Measurements from ENCODE around the gene ZBTB8A.
"Not testable (repeated sequence)": the region's sequence is repeated elsewhere in the genome, so short reads cannot be mapped to it uniquely, and the experiment has no call there.

ZBTB8A gene

GRCh38 chr1:32536764-32537163 lies 2.5 kb upstream of the ZBTB8A start:
- no peak for DNase-seq (ENCODE audit: low read depth in 2 of 2)

- DNase-seq (ENCODE audit: low read depth in 2 of 2), result no peak
Observed at GRCh38 chr1:32539584-32540571, 651 bp downstream of the ZBTB8A start.

- DNase-seq (ENCODE audit: low read depth in 2 of 2), result no peak
Observed at GRCh38 chr1:32540605-32541004, 1.4 kb downstream of the ZBTB8A start.

- DNase-seq (ENCODE audit: low read depth in 2 of 2), result no peak
Observed at GRCh38 chr1:32541064-32541566, 1.9 kb downstream of the ZBTB8A start.

DNA sequence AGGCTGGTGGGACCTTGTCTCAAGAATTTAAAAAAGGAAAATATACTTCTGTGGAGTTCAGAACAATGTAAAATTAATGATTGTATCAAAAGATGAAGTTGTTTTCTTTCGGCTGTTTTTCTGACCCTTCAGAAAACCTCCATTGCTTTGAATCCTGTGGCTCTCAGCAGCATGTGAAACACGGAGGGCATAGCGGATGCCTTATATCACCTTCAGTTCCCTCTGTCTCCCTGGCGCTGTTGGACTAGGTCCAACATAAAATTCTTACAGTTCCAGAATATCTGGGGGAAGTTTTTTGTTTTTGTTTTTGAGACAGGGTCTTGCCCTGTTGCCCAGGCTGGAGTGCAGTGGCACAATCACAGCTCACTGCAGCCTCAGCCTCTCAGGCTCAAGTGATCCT lies 7.4 kb downstream of the ZBTB8A start:
- DNase-seq (ENCODE audit: low read depth in 2 of 2), result no peak

- DNase-seq (ENCODE audit: low read depth in 2 of 2), result no peak
Observed at GRCh38 chr1:32549616-32550015, 10.4 kb downstream of the ZBTB8A start.

GRCh38 chr1:32554288-32554687 lies 15.1 kb downstream of the ZBTB8A start:
- DNase-seq (ENCODE audit: low read depth in 2 of 2), result no peak

DNA sequence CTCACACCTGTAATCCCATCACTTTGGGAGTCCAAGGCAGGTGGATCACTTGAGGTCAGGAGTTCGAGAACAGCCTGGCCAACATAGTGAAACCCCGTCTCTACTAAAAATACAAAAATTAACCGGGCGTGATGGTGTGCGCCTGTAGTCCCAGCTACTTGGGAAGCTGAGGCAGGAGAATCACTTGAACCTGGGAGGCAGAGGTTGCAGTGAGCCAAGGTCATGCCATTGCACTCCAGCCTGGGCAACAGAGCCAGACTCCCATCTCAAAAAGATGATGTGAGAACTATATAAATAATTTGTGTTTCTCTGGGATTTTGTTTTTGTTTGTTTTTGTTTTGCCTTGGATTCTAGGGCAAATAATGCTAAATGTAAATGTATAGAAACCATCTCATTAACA lies 17.8 kb downstream of the ZBTB8A start:
- DNase-seq (ENCODE audit: low read depth in 2 of 2), result not testable (repeated sequence)

DNA sequence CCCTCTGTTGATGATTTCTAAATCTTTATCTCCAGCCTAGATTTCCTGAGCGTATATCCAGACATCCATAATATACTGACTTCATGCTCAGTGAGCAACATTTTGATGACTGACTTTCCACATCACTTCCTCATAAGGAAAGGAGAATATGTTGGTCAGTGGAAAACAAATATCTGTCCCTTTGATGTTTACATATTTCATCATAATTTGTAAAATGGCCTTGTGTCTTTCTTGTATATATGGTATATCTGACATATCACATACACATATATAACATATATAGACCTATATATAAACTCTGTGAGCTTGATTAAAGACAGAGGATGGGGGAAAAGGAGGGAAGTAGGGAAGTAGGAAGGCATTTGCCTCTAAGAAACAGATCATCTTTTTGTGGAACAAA lies 18.6 kb downstream of the ZBTB8A start:
- no peak for DNase-seq (ENCODE audit: low read depth in 2 of 2)

DNA sequence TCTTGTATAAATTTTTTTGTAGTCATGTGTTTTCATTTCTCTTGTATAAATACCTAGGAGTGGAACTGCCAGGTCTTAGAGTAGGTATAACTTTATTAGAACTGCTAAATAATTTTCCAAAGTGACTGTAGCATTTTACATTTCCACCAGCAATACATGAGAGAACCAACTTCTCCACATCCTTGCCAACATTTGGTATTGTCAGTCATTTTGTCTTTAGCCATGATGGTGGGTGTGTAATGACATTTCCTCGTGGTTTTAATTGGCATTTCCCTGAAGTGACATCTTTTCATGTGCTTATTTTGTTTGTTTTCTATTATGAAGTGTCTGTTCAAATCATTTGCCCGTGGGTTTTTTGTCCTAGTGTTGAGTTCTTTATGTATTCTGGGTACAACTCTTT lies 29.7 kb downstream of the ZBTB8A start:
- no peak for DNase-seq (ENCODE audit: low read depth in 2 of 2)

- no peak for DNase-seq (ENCODE audit: low read depth in 2 of 2)
Observed at GRCh38 chr1:32580348-32581017, 41.3 kb downstream of the ZBTB8A start.

DNA sequence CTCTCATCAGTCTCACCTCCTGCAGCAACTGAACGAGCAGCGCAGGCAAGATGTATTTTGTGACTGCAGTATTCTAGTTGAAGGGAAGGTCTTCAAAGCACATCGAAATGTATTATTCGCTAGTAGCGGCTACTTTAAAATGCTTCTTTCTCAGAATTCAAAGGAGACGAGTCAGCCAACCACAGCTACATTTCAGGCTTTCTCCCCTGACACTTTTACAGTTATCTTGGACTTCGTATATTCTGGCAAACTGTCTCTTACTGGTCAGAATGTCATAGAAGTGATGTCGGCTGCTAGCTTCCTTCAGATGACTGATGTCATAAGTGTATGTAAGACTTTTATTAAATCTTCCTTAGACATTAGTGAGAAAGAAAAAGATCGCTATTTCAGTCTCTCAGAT lies 53.7 kb downstream of the ZBTB8A start:
- no peak for DNase-seq (ENCODE audit: low read depth in 2 of 2)

DNA sequence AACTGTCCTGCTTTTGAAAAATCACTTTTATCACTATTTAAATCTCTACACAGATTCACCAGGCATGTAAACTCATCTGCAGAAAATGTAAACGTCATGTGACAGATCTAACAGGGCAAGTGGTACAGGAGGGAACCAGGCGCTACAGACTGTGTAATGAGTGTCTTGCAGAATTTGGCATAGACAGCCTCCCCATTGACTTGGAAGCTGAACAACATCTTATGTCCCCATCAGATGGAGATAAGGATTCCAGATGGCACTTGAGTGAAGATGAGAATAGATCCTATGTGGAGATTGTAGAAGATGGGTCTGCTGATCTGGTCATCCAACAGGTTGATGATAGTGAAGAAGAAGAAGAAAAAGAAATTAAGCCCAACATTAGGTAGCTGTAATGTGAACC lies 60.8 kb downstream of the ZBTB8A start:
- no peak for DNase-seq (ENCODE audit: low read depth in 2 of 2)

GRCh38 chr1:32605711-32606424 lies 66.6 kb downstream of the ZBTB8A start:
- no peak for DNase-seq (ENCODE audit: low read depth in 2 of 2)

- no peak for DNase-seq (ENCODE audit: low read depth in 2 of 2)
Observed at GRCh38 chr1:32606565-32607371, 67.5 kb downstream of the ZBTB8A start.

- no peak for DNase-seq (ENCODE audit: low read depth in 2 of 2)
Observed at GRCh38 chr1:32609180-32609579, 70.0 kb downstream of the ZBTB8A start.

- no peak for DNase-seq (ENCODE audit: low read depth in 2 of 2)
Observed at GRCh38 chr1:32611859-32612188, 72.6 kb downstream of the ZBTB8A start.

DNA sequence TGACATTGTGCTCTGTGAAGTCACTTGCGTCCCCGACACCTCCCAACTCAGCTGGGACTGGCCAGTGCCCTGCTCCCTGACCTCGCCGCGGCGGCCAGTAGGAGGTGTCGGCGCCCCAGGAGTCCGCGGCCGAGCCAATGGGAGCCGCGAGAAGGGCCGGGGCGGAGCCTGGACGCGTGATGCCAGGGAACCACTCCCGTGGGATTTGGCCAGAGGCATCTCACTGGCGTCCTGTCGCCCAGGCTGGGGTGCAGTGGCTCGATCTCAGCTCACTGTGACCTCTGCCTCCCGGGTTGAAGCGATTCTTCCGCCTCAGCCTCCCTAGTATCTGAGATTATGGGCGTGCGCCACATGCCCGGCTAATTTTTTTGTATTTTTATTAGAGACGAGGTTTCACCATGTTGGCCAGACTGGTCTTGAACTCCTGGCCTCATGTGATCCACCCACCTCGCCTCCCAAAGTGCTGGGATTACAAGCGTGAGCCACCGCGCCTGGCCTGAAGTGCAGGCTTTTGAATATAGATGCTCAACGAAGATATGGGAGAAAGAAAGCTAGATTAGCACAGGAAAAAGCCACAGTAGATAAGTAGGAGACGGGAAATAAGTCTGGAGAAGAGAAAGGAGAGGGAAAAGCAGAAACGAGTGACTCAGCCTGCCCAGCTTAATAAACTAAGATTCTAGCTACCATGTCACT lies 73.1 kb downstream of the ZBTB8A start:
- DNase-seq (ENCODE audit: low read depth in 2 of 2), result peak in 1 of 2 donors; percentile 15

DNA sequence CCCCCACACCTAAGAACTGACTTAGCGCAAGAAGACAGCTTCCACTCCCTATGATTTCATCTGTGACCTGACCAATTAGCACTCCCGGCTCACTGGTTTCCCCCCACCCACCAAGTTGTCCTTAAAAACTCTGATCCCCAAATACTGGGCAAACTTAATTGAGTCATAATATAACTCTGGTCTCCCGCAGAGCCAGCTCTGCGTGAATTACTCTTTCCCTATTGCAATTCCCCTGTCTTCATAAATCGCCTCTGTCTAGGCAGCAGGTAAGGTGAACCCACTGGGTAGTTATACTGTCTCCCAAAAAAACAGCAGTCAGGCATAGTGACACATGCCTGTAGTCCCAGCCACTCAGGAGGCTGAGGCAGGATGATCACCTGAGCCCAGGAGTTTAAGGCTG lies 74.2 kb downstream of the ZBTB8A start:
- DNase-seq (ENCODE audit: low read depth in 2 of 2), result no peak

DNA sequence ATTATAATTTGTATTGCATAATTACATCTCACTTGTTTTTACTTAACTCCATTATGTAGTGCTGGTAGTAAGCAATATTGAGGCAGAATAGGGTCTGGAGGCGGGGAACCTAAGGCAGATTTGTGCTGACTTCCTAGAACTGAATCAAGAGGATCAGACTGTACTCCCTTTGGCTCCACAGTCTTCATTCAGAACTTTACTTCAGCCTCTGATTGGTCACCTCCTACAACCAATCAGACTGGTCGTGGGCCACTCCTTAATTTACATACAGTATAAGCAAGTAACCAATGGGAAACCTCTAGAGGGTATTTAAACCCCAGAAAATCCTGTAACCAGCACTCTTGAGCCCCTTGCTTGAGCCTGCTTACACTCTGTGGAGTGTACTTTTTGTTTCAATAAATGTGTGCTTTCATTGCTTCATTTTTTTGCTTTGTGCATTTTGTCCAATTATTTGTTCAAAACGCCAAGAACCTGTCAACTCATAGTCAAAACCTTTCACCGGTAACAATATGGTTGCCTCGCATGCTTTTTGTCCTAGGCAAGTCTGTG lies 79.5 kb downstream of the ZBTB8A start:
- no peak for DNase-seq (ENCODE audit: low read depth in 2 of 2)

Measured in stimulated activated CD8-positive, alpha-beta memory T cell treated with anti-CD3 and anti-CD28 coated beads, Interleukin-2, amount 100 ng/mL, for 1 hour (primary cell).